Suprapubic skin (tissue), 4 donors: ENCODE results near the gene C1QTNF2.

Experiments
- CTCF ChIP-seq, 2 donors: fragments of 200-600 bp in 1 of 2; fragments of 450-650 bp in 1 of 2; sonication (generic) in 1 of 2; IDR thresholded peaks; one replicate each; pipeline ENCODE4 v1.5.1; 2016 to 2019; ENCODE audit warnings: antibody characterized with exemption in 2 of 2, mild to moderate bottlenecking in 1 of 2, moderate library complexity in 1 of 2
- POLR2A ChIP-seq, 2 donors: fragments of 450-650 bp; IDR thresholded peaks; one replicate each; pipeline ENCODE4 v1.6.1; 2017; ENCODE audit warnings: antibody characterized with exemption in 2 of 2, mild to moderate bottlenecking in 2 of 2, moderate library complexity in 2 of 2
- POLR2AphosphoS5 ChIP-seq, 3 donors: sonication (generic); formaldehyde crosslinking; IDR thresholded peaks; one replicate each; pipeline ENCODE4 v1.6.1; 2017; ENCODE audit warnings: antibody characterized with exemption in 3 of 3

GRCh38 chr5:160312134-160312959 is 58.1 kb downstream of the C1QTNF2 start, which contains the start of gene CCNJL:
- TF ChIP-seq CTCF (IDR thresholded peaks at IDR 0.05) (no peak), POLR2AphosphoS5 (IDR thresholded peaks at IDR 0.05) (no peak), POLR2A (IDR thresholded peaks at IDR 0.05) (no peak)
